GM12892 (cell line): ENCODE measurements around the gene ZFP69.

Experiments used
- DNase-seq: peaks from one replicate; pipeline ENCODE4 v3.0.0; 2011; ENCODE audit not compliant: insufficient read length
- FAIRE-seq: peaks from 2 replicates; lab custom pipeline; 2011; peaks lifted over from hg19 to GRCh38; lab: Jason Lieb, UNC
- POLR2A ChIP-seq: IDR thresholded peaks from 2 replicates; pipeline ENCODE4 v1.6.1; 2011; ENCODE audit warnings: low read depth, low read length, control low read depth
- POLR2AphosphoS5 ChIP-seq: IDR thresholded peaks from 2 replicates; pipeline ENCODE4 v1.6.1; 2011; ENCODE audit warnings: low read depth, low read length, control low read depth
- TAF1 ChIP-seq: IDR thresholded peaks from 2 replicates; pipeline ENCODE4 v1.6.1; 2011; ENCODE audit warnings: low read depth, mild to moderate bottlenecking, control low read depth, low read length, borderline replicate concordance

ZFP69 gene

DNA sequence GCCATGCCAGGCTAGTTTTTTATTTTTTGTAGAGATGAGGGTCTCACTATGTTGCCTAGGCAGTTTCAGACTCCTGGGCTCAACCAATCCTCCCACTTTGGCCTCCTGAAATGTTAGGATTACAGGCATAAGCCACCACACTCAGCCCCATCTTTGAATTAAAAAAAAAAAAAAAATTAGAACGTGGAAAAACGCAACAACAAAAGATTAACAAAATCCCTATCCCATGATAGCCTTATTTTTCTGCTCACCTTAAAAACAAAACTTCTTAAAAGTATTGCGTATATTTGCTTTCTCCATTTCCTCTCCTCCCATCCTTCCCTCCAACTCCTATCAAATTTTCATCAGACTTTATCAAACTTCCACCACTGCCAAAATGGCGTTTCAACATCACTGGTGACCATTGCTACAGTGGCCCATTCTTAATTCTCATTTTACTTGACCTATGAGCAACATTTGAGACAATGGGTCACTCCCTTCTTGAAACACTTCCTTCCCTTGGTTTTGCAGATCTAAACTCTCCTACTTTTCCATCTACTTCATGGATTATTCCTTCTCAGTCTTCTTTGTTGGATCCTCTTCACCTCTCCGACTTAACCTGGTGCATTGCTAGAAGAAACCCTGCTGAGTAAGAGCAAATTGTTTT lies 53.8 kb downstream of the ZFP69 start:
- DNase-seq (no peak), FAIRE-seq (peak; percentile 70)
- no peak for TF ChIP-seq TAF1
- no peak for TF ChIP-seq POLR2AphosphoS5
- no peak for TF ChIP-seq POLR2A

DNA sequence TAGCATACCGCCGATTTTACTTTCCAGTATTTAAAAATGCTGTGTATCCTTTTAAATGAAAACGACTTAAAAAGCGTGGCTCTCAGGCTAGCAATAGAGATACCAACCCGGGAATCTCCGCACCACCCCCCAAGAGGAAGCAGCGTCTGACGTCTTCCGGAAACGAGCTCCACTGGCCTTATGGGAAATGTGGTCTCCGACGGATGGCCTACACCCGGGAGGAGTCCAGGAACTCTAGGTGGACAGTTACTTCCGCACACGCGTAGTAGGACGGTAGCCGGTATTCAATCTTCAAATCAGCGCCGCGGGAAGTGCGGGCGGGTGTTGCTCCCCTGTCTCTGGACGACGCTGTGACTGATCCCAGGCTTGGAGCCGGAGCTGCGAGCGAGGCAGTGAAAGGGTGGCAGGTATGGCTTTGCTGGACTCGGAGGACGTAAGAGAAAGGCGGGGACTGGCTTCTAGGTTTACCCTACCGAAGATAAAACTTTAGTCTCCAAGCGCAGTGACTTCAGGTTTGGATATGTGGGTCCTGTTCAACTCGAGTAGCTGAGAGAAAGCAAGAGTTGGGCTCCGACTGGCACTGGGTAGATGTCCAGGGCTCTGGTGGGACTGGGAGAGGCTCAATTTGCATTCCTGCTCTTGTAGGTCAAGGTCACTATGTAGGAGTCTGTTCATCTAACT lies 54.4 kb downstream of the ZFP69 start, which contains the start of gene ZNF684:
Gene ZNF684, plus strand, starts transcription at position 257 of the 681 bp plus-strand sequence. CDS start 1,530 bp downstream, outside the sequence.
- DNase-seq (peak; percentile 73), FAIRE-seq (peak; percentile 98)
- 0 out of 2 replicates have a peak, but pooled peaks have one; percentile 44 for TF ChIP-seq TAF1
- peak; percentile 77; the same call in 1 of the 2 replicates for TF ChIP-seq POLR2A
- TF ChIP-seq POLR2AphosphoS5 = peak; percentile 81

DNA sequence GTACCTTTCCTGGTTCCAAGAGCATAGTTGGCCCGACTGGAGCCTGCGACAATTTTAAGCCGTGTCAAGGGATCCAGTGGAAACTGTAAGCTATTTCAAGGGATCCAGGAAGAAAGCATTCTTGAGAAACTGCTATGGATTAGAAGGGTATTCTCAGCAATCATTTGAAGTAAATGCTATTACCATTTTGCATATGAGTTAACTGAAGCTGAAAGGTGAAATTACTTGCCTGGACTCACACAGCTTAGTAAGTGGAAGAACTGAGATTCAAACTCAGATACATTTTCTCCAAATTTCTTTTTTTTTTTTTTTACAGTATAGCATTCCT lies 54.9 kb downstream of the ZFP69 start:
- no peak for DNase-seq
- TF ChIP-seq TAF1 = no peak
- no peak for TF ChIP-seq POLR2AphosphoS5
- no peak for TF ChIP-seq POLR2A
- FAIRE-seq = no peak

DNA sequence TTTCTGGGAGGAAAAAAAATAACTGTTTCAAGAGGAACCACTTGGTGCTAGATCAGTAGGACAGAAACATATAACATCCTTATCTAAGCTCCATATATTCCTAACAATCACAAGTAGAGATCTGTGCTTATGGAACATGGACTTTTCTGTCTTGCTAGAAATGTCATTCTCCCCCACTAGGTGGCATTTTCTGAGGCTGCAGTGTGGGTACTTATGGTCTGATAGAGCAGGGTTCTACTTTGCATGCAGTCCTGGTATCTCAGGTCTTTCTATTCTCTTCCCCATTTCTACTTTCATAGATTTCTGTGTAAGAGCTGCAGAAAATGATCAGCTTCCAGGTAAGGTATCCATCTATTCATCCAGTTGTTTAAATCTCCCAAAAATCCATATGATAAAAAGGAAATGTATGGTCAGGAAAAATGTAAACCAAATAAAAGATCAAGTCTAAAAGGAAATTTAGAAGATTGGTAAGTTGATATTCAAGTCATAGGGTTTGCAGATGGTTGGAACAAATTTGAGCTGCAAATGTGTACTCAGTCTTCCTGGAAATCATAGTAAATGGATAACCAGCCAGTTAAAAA lies 55.8 kb downstream of the ZFP69 start:
- TF ChIP-seq POLR2A = no peak
- TF ChIP-seq POLR2AphosphoS5 = no peak
- no peak for TF ChIP-seq TAF1
- FAIRE-seq = peak; percentile 42
- DNase-seq = peak; percentile 28

DNA sequence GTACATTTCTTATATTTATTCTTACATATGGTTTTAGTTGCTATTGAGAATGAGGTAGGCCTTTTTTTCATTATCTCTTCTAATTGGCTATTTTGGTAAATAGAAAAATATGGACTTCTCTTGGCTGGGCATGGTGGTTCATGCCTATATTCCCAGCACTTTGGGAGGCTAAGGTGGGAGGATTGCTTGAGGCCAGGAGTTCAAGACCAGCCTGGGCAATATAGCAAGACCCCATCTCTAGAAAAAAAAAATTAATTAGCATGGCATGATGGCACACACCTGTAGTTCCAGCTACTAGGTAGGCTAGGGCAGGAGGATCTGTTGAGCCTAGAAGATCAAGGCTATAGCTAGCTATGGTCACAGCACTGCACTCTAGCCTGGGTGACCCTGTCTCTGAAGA lies 57.5 kb downstream of the ZFP69 start:
- FAIRE-seq (no peak), DNase-seq (no peak)
- TF ChIP-seq POLR2AphosphoS5 (no peak), POLR2A (no peak), TAF1 (no peak)

DNA sequence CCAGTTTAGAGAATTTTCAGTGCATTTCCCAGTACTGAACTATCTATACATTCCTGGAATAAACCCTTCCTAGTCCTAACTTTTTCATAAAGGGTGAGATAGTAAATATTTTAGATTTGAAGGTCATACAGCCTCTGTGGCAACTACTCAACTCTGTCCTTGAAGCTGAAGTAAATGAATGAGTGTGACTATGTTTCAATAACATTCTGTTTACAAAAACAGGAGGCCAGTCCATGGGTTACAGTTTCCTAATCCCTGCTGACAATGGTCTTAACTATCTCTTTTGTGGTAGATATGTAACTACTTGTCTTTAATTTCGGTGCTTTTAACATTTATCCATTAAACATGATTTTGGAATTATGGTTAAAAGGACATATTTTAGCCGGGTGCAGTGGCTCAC lies 58.6 kb downstream of the ZFP69 start:
- FAIRE-seq (no peak), DNase-seq (no peak)
- no peak for TF ChIP-seq POLR2A
- TF ChIP-seq POLR2AphosphoS5 = no peak
- TF ChIP-seq TAF1 = no peak

DNA sequence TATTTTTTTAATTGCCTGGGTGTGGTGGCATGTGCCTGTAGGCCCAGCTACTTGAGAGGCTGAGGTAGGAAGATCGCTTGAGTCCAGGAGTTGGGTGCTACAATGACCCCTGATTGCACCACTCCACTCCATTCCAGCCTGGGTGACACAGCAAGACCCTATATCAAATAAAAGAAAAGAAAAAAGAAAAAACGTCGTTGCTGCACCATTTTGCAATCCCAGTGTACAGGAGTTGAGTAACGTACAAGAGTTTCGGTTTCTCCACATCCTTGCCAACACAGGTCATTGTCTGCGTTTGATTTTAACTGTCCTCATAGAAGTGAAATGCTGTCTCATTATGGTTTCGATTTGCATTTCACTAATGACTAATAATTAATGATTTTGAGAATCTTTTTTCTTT lies 62.2 kb downstream of the ZFP69 start:
- FAIRE-seq (no peak), DNase-seq (no peak)
- no peak for TF ChIP-seq POLR2A
- no peak for TF ChIP-seq POLR2AphosphoS5
